Muscle of back (tissue), 11 donors: ENCODE data around the gene LTBP1. TPM values are rescaled to one million over a fixed set of nuclear protein-coding genes. Genes with fewer than 3 reads are reported as not detected.
"Not testable (repeated sequence)": the region's sequence is repeated elsewhere in the genome, so short reads cannot be mapped to it uniquely, and the experiment has no call there.

Experiments
- DNase-seq, 3 donors: peaks; one replicate each; pipeline versions ENCODE4 v3.0.0 to v3.0.0-alpha.2; 2013
- polyA plus RNA-seq, 10 donors: library from polyadenylated mRNA; unstranded; fragments of 120-200 nt; gene quantifications; one replicate each; pipeline ENCODE4 v1.2.1, GENCODE V29; 2013; ENCODE audit not compliant: insufficient read length in 10 of 10

LTBP1 gene
- polyA plus RNA-seq, 10 donors, result 52.1 to 101 (median 66.1) TPM

- DNase-seq, result no peak
Observed at GRCh38 chr2:33137331-33137730, 190.6 kb downstream of the LTBP1 start.

- DNase-seq, result no peak
Observed at GRCh38 chr2:33139949-33140348, 193.2 kb downstream of the LTBP1 start.

- no peak for DNase-seq
Observed at GRCh38 chr2:33141476-33141875, 194.7 kb downstream of the LTBP1 start.

GRCh38 chr2:33142810-33143209, 196.1 kb downstream of the LTBP1 start:
- no peak for DNase-seq

GRCh38 chr2:33144243-33144642, 197.5 kb downstream of the LTBP1 start:
- DNase-seq, result peak in 1 of 3 donors; percentile 48

- peak; percentile 48 to 79 (median 57) for DNase-seq
Observed at GRCh38 chr2:33145459-33145858, 198.7 kb downstream of the LTBP1 start.

GRCh38 chr2:33146102-33146501, 199.3 kb downstream of the LTBP1 start:
- DNase-seq, result peak in 1 of 3 donors; percentile 60

- peak in 1 of 3 donors; percentile 47 for DNase-seq
Observed at GRCh38 chr2:33153008-33153407, 206.3 kb downstream of the LTBP1 start.

- peak in 1 of 3 donors; percentile 51 for DNase-seq
Observed at GRCh38 chr2:33158482-33159003, 211.8 kb downstream of the LTBP1 start.

- peak in 1 of 3 donors; percentile 57 for DNase-seq
Observed at GRCh38 chr2:33160191-33160590, 213.4 kb downstream of the LTBP1 start.

- DNase-seq, result peak in 1 of 3 donors; percentile 78
Observed at GRCh38 chr2:33166287-33166881, 219.6 kb downstream of the LTBP1 start.

- no peak for DNase-seq
Observed at GRCh38 chr2:33167622-33168245, 221.0 kb downstream of the LTBP1 start.

- DNase-seq, result no peak
Observed at GRCh38 chr2:33168425-33168824, 221.7 kb downstream of the LTBP1 start.

GRCh38 chr2:33168922-33169321, 222.2 kb downstream of the LTBP1 start:
- no peak for DNase-seq

- DNase-seq, result not testable (repeated sequence)
Observed at GRCh38 chr2:33170251-33170650, 223.5 kb downstream of the LTBP1 start.

GRCh38 chr2:33177627-33178026, 230.9 kb downstream of the LTBP1 start:
- DNase-seq, result no peak

- DNase-seq, result no peak
Observed at GRCh38 chr2:33178209-33178608, 231.5 kb downstream of the LTBP1 start.

GRCh38 chr2:33180915-33181314, 234.2 kb downstream of the LTBP1 start:
- no peak for DNase-seq

- DNase-seq, result no peak
Observed at GRCh38 chr2:33181466-33181865, 234.7 kb downstream of the LTBP1 start.

- no peak for DNase-seq
Observed at GRCh38 chr2:33184041-33184440, 237.3 kb downstream of the LTBP1 start.

GRCh38 chr2:33186937-33187336, 240.2 kb downstream of the LTBP1 start:
- no peak for DNase-seq

- DNase-seq, result no peak
Observed at GRCh38 chr2:33188799-33189198, 242.0 kb downstream of the LTBP1 start.

GRCh38 chr2:33190393-33190937, 243.7 kb downstream of the LTBP1 start:
- DNase-seq, result no peak
